Lower leg skin (tissue), 4 donors: ENCODE results near the gene PRXL2C. TPM values are rescaled to one million over a fixed set of nuclear protein-coding genes. Genes with fewer than 3 reads are reported as not detected.
"Not testable (repeated sequence)": the region's sequence is repeated elsewhere in the genome, so short reads cannot be mapped to it uniquely, and the experiment has no call there.

ENCODE experiments used
- DNase-seq, 2 donors: peaks; one replicate each; pipeline ENCODE4 v3.0.0-alpha.2; 2019; ENCODE audit warnings: low spot score in 2 of 2
- H3K4me3 ChIP-seq: fragments of 200-600 bp; sonication (generic); 2 replicates; pipeline ENCODE4 v1.5.1; 2017; ENCODE audit warnings: mild to moderate bottlenecking, low read depth; ENCODE audit not compliant: poor library complexity, severe bottlenecking
- POLR2A ChIP-seq, 2 donors: fragments of 450-650 bp; IDR thresholded peaks; one replicate each; pipeline ENCODE4 v1.6.1; 2016 to 2017; ENCODE audit warnings: antibody characterized with exemption in 2 of 2, mild to moderate bottlenecking in 1 of 2, moderate library complexity in 1 of 2
- WGBS, 2 donors: methylation state at CpG; one replicate each; pipeline ENCODE4 v1.1.5; 2018; 5-methylcytosine and 5-hydroxymethylcytosine counted together
- intact Hi-C: fragments of 100-400 bp; cut with DNase I; formaldehyde crosslinking; loops from one replicate; pipeline ENCODE4 v1.15.0; 2023; ENCODE audit warnings: low total_unique reads
- total RNA-seq, 4 donors: library from RNA; depleted of rRNA; stranded (reverse); fragments of >200 nt; gene quantifications; one replicate each; pipeline ENCODE4 v1.1.0, GENCODE V29; 2016
- TF ChIP-seq, protein P1 (sequence below), 3 donors: fragments of 450-650 bp; IDR thresholded peaks; one replicate each; pipeline ENCODE4 v1.5.1; 2016; ENCODE audit warnings: antibody characterized with exemption in 3 of 3, mild to moderate bottlenecking in 3 of 3, moderate library complexity in 2 of 3

PRXL2C gene
- total RNA-seq, 4 donors from 2014 or later, result 6.1 to 12.4 (median 9.4) TPM

DNA sequence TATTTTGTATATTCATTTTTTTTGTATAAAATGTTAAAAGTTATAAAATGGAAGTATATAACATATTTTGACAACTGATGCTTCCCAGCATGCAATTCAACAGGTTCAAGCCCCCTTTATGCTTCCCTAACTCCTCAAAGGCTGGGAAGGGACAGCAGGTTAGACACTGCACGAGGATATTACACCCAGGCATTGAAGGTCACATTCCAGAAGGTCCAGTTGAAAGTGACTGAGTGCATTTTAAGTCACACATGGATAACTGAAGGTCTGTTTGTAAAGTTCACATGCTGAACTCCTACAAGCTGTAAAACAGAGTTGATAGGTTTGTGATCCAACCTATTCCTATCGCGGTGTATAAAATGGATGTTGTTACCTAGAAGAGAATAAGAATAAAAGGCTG is 13.6 kb downstream of the PRXL2C start:
- no peak overlapping the region for H3K4me3 ChIP-seq
- TF ChIP-seq, protein P1, sequence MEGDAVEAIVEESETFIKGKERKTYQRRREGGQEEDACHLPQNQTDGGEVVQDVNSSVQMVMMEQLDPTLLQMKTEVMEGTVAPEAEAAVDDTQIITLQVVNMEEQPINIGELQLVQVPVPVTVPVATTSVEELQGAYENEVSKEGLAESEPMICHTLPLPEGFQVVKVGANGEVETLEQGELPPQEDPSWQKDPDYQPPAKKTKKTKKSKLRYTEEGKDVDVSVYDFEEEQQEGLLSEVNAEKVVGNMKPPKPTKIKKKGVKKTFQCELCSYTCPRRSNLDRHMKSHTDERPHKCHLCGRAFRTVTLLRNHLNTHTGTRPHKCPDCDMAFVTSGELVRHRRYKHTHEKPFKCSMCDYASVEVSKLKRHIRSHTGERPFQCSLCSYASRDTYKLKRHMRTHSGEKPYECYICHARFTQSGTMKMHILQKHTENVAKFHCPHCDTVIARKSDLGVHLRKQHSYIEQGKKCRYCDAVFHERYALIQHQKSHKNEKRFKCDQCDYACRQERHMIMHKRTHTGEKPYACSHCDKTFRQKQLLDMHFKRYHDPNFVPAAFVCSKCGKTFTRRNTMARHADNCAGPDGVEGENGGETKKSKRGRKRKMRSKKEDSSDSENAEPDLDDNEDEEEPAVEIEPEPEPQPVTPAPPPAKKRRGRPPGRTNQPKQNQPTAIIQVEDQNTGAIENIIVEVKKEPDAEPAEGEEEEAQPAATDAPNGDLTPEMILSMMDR (IDR thresholded peaks at IDR 0.05), result no peak
- TF ChIP-seq POLR2A (IDR thresholded peaks at IDR 0.05), result no peak
- DNase-seq, result no peak
- 81 to 90% methylated on average over 3 of the region's 3 CpGs for WGBS, 2 donors
- intact Hi-C loops, result no loop called here

DNA sequence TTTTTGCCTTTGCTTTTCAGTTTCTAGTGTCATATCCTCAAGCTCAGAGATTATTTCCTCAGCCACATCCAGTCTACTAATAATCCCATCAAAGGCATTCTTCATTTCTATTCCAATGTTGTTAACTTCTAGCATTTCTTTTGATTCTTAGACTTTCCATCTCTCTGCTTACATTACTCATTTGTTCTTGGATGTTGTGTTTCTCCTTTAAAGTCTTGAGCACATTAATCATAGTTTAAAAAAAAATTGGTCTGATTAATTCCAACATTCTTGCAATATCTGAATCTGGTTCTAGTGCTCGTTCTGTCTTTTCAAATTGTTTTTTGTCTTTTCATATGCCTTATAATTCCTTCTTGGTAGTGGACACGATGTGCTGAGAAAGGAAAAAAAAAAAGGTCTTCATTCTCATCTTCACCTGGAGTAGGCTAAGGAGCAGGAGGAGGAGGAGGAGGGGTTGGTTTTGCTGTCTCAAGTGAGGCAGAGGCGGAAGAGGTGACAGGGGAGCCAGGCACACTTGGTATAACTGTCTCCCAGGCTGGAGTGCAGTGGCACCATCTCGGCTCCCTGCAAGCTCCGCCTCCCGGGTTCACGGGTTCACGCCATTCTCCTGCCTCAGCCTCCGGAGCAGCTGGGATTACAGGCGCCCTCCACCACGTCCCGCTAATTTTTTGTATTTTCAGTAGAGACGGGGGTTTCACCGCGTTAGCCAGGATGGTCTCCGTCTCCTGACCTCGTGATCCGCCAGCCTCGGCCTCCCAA is 16.3 kb downstream of the PRXL2C start:
- TF ChIP-seq, protein P1 (IDR thresholded peaks at IDR 0.05), result no peak
- TF ChIP-seq POLR2A (IDR thresholded peaks at IDR 0.05), result no peak
- WGBS, 2 donors, result 91 to 92% methylated on average over 19 of the region's 19 CpGs
- intact Hi-C loops, result no loop called here

DNA sequence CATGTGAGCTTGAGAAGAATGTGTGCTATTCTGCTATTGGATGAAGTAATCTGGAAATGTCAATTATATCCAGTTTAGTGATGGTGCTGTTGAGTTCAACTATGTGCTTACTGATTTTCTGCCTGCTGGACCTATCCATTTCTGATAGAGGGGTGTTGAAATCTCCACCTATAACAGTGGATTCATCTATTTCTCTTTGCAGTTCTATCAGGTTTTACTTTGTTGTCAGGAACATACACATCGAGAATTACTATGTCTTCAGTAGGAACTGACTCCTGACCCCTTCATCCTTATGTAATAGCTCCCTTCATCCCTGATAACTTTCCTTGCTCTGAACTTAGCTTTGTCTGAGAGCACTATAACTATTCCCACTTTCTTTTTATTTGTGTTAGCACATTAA is 18.7 kb downstream of the PRXL2C start:
- WGBS, 2 donors, result 86 to 89% methylated on average over 1 of the region's 1 CpG
- TF ChIP-seq, protein P1 (IDR thresholded peaks at IDR 0.05), result no peak
- no peak for TF ChIP-seq POLR2A (IDR thresholded peaks at IDR 0.05)
- H3K4me3 ChIP-seq, result no peak overlapping the region
- intact Hi-C loops, result no loop called here
- no peak for DNase-seq

More for the DNA sequence above, 16.3 kb downstream of the PRXL2C start:
- DNase-seq, result no peak
- H3K4me3 ChIP-seq, result no peak overlapping the region

DNA sequence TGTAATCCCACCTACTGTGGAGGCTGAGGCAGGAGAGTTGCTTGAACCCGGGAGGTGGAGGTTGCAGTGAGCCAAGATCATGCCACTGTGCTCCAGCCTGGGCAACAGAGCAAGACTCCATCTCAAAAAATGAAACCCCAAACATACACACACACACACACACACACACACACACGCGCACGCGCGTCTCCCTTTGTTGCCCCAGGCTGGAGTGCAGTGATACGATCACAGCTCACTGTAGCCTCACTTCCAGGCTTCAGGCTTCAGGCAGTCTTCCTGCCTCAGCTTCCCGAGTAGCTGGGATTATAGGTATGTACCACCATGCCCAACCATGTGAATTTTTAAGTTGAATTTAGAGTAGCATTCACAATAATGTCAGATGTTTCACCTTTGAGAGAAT is 21.5 kb downstream of the PRXL2C start:
- H3K4me3 ChIP-seq, intact Hi-C loops, DNase-seq: not testable (repeated sequence)
- WGBS, 2 donors, result 61 to 69% methylated on average over 8 of the region's 8 CpGs

DNA sequence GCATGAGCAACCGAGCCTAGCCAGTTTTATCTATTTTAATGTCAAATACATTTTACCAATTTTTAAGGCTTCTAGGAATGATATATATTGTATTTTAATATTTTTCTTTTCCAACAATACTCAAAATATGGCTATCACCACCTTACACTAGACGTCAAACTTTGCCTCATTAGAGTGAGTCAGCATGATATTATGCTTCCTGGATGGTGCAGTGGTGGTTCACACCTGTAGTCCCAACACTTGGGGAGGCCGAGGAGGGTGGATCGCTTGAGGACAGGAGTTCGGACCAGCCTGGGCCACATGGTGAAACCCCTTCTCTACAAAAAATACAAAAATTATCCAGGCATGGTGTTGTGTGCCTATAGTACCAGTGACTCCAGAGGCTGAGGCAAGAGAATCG is 28.2 kb downstream of the PRXL2C start:
- H3K4me3 ChIP-seq, result no peak overlapping the region
- no peak for DNase-seq
- 87% methylated on average over 6 of the region's 6 CpGs for WGBS, 2 donors
- intact Hi-C loops, result no loop called here
- TF ChIP-seq, protein P1 (IDR thresholded peaks at IDR 0.05), result no peak
- TF ChIP-seq POLR2A (IDR thresholded peaks at IDR 0.05), result no peak

DNA sequence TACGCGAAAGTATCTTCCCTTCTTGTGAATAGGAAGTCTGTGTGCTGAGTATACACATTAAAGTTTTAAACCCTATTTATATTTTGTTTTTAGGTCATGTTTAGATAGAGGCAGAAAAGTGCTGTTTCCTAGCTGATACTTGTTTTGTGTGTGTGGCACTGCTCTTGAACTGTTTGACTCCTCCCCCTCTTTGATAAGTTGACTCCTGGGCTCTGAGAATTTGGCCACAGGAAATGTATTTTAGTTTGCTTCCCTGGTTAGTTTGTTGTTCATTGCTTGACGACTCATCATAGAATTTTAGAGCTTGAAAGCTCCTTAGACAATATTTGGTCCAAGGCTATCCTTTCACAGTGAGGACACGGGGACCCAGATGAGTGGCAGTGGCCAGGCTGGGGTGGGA is 33.5 kb downstream of the PRXL2C start:
- intact Hi-C loops, result no loop called here
- TF ChIP-seq POLR2A (IDR thresholded peaks at IDR 0.05), result no peak
- TF ChIP-seq, protein P1 (IDR thresholded peaks at IDR 0.05), result no peak
- no peak overlapping the region for H3K4me3 ChIP-seq
- DNase-seq, result no peak
- 70 to 77% methylated on average over 4 of the region's 4 CpGs for WGBS, 2 donors
